D341Med (cell line): ENCODE measurements around the gene SLC7A1.

Experiments used
- DNase-seq: peaks from one replicate; pipeline ENCODE4 v3.0.0; 2012; ENCODE audit warnings: low spot score

Gene SLC7A1

DNA sequence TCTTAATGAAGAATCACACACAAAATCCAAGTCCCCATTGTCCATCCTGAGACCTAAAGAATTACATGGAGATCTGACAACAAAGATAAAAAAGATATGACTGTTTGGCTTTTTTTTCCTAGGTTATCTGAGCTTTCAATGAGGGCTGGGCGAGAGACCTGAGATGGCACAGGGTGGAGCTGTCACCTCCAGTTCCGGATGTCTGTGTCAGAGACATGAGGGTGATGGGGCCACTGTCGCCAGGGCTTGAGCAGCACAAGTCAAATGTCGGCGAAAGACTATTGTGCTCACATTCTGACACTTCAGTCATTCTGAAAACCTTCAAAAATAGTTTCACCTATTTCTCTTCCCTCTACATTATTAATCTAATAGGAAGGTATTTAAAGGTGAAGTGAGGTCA, 65.7 kb downstream of the SLC7A1 start:
- no peak for DNase-seq

DNA sequence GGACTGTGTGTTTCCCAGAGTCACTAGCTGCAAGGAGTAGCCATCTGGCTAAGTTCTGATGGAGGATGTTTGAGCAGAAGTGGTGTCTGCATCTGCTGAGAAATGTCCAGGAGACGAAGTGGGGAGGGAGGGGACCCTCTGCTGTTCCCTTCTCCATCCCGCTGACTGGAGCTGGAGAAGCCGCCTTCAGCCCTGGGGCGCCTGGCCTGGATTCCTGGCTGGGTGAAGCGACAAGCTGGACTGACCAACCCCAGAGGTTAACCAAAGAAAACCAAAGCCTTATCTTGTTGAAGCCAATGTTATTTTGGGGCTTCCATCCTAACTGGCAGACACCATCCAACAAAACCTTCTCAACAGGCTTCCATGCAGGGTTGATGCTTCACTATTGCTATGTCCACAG, 67.6 kb downstream of the SLC7A1 start:
- DNase-seq, result no peak

DNA sequence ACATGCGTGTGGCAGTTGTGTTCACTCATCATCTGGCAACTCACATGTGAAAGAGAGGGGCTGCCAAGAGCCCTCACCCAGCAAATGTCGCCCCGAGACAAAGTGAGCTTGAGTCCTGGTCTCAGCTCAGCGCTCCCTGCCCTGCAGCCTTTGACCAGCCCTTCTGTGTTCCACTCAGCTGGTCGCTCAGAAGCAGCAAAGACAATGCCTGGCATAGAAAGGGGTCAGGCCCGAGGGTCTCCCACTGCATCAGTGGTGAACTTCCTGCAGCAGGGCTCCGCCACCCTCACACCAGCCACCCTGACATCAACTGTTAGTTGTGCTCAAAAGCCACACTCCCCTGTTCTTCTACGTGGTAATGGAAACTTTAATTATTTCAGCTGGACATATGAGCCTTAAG, 68.0 kb downstream of the SLC7A1 start:
- DNase-seq, result no peak

DNA sequence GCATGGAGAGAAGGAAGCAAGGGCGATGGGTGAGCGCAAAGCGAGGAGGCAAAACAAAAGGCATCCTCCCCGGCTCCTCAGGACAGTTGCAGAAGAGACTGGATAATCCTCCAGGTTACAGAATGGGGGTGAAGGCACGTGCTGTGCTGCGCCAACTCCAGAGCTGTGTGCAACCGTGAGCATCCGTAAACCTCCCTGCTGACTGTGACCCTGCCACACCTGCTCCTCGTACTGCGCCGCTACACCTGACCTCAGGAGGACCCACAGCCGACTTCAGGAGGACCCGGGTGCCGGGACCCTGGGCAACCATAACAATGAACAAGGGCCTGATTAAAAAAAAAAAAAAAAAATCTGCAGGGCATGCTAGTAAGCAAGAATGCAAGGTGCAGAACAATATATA, 68.7 kb downstream of the SLC7A1 start:
- no peak for DNase-seq

DNA sequence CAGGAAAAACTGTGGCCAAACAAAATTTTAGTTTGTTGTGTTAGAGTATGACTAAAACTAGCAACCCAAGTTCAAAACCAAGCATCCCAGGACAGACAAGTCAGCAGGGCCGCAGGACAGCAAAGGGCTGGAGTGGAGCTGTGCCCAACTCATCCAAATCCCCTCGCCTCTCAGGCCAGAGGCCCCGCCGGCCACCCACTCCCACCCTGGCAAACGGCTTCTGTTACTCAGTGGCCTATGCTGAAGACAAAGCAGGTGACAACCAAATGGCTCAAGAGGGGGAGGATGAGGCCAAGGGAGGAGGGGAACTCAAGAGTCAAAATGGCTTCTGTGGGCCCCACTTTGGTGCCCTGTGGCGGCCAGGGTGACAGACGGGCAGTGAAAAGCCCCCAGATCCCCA, 69.7 kb downstream of the SLC7A1 start:
- no peak for DNase-seq

DNA sequence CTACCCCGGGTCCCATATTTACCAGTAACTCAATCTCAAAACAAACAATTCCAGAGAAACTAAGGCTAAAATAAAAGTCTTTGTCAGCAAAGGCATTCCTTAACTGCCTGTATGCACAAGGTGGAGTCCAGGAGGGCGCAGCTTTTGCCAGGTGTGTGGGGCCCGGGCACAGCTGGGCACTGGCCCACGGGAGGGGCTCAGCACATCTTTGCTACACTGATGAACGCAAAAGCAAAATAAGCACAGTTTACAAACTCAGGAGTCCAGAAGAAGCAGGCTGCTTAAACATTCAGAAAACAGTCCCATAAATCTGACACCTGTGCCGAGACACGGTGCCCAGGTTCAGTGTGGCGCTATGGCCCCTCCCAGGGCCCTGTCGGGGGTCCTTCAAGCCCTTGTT, 70.8 kb downstream of the SLC7A1 start:
- DNase-seq, result no peak

DNA sequence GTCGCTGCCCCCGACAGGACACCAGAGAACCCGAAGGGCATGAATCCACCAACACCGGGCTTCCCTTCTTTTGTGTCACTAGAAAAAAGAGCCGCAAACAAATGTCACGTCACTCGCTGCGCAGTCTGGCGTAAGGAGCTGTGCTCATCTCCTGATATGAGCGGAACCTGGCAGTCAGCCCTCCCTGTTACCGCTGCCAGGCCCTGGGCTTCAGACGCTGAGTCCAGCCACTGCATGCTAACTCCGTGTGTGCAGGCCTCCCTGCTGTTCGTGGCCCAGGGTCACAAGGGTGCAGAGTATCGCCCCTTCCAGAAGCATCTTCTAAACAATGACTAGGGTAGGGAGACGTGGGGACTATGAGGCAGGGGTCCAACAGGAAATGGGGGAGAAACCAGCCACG, 71.3 kb downstream of the SLC7A1 start:
- no peak for DNase-seq

DNA sequence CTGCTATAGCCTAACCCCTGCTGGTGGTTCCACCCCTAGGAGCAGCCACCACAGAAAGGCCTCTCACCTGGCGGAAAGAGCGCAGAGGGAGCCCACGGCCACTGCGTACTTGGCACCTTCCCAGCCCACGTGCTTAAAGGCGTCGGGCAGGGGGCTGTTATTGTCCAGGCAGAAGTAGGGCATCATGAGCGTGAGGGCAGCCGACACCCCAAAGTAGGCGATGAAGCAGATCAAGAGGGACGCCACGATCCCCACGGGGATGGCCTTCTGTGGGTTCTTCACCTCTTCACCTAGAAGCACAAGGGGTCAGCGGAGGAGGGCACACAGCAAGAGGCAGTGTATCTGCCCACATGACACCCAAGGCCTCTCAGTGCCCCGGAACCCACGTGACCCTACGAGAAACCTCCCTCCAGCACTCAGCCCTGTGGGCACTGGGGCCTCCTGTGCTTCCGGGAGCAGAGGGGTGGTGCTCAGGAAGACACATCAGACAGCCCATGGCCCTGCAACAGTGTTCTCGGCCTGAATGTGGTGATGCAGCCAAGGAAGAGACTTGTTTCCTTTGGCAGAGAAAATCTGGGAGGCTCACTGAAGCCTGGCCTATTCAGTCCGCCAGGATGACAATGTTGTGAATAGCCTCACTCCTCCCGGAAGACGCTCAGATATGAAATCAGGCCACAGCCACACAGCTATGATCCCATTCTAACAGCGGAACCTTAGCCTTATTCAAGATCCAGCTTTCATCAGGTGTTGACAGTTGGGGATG, 72.1 kb downstream of the SLC7A1 start:
- no peak for DNase-seq

DNA sequence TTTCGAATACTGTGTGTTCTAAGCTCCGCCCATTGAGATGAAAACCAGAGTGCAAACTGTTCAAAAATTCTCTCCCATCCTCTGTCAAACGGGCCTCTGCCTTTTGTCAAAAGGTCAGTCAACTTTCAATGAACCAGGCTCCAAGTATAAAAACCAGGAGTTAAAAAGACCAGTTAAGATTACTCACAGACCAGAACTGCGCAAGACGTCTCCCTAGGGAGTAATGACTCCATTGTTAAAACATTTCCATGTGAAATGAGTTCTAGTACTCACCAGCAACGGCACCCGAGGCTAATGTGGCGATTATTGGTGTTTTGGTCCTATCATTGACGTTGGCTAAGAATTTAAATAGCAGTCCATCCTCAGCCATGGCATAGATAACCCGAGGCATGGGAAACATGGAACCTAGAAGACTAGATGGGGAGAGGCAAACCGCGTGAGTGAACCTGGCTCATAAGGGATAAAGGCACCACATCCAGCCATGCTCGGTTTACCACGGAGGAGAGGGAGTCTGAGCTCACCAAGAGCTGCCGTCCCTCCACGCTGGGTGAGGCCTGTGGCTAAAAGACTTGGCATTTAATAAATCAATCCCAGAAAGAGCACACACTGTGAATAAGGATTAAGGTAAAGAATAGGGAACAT, 73.3 kb downstream of the SLC7A1 start:
- no peak for DNase-seq

DNA sequence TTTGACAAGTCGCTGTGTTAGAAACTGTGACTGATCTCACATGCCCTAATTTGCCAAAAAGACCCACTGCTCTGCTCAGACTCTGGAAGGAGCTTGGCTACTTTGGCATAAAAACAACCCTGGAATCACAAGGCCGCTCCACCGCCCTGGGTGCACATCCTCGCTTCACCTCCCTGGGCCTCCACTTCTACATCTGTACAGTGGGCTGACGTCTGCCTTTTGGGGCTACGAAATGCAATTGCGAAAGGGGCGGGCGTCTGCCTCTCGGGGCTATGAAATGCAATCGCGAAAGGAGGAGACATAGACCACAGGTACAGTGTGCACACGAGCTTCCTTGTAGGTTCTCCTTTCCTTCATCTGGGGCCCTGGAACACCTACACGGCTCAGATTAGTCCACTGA, 74.2 kb downstream of the SLC7A1 start:
- DNase-seq, result no peak

DNA sequence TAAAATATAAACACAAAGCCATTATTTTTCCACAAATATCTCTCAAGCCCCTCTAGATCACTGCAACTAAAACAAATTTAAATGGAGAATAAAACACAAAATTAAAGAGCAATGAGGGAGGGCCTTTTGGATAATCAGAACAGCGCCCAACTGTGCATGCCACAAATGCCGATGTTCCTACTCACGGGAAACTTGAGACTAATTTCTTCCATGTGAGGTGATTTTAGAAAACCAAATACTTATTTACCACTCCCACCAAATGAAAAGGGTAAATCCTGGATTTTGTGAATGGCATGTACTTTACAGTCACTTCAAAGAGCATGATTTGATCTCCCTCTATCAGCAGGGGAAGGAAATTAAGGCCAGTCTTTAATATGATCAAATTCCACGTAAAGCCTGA, 74.8 kb downstream of the SLC7A1 start:
- no peak for DNase-seq

DNA sequence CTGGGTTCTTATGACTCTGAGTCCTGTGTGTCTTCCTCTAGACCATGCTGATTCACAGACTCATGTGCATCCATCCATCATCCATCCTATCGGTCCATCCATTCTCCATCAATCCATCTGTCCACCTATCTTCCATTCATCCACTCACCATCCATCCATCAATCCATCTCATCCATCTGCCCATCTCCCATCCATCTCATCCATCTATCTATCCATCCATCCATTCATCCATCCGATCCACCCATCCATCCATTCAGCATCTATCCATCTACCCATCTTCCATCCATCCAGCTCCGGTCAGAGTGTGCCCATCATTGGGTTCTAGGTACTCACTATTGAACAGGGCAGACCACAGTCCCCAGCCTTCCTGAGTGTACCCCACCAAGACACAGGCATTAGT, 75.6 kb downstream of the SLC7A1 start:
- DNase-seq, result no peak

DNA sequence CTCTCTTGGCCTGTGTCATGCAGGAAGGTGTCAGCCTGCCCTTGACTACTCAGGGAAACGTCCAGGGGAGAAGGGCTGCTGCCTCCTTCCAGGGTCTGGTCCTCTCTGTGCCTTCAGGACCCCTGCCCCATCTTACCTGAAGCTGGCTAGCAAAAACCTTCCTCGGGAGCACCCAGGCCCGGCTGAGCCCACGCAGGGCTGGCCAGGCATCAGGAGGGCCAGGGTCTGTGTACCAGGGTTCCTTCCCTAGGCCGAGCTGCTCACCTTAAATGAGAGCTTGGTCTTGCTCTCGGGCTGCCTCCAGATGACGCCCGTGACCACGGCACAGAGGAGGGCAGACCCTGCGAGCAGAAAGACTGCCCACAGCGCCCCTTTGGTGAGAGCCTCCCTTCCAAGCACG, 78.6 kb downstream of the SLC7A1 start:
- DNase-seq, result no peak

DNA sequence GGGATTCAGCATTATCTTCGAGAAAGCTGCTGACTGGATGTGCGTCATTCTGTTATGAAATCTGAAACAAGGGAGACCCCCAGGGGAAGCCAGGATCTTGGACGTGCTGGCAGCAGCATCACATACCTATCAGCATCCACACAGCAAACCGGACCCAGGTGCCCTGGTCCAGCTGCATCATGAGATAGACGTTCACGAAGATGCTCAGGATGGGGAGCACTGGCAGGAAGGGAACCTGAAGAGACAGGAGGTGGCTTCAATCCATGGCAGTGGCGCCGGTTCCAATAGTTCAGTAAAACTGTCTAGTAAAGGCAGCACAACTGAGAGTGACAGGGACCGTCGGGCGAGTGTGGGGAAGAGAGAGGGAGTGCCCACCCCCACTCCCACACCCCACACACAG, 79.5 kb downstream of the SLC7A1 start:
- DNase-seq, result no peak

DNA sequence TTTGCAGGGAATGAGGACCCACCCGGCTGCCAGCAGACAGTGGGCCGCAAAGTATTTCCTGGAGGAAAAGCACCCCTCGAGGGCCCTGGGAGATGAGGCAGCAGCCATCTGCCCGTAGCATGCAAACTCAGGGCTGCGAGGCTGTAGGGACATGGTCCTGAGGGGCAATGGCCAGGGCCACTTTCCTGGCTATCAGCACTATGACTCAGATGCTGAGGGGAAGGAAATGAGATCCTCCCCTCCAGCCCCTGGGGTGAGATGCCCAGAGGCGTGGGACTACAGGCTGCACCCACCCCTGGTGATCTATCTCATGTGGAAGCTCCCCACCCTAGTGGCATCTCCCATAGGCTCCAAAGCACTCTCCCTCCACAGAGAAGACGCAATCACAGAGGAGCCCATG, 80.1 kb downstream of the SLC7A1 start:
- no peak for DNase-seq

DNA sequence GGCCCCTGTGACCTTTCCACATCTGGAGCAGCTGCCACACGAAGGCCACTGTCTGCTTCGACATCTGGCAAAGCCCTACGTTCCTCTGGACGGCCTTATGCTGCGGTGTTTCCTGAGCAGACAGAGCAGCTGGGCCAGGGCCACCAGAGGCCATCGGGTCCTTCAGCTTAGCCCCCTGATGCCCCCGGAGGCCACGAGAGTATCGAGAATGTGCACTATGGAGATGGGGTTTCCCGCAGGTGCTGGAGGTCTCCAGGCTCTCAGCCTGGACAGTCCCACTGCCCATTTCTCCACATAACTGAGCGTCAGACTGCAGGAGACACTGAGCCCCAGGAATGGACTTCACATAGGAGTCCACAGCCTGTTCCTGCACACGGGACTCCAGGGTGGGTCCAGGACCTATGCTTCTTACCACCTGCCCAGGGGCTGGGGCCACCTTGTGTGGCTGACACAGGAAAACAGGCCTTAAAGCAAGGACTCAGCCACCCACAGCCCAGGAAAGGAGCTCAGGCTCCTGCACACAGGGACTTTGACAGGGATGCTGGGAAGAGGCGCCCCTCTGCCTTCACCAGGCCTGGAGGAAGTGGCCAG, 80.7 kb downstream of the SLC7A1 start:
- DNase-seq, result no peak

DNA sequence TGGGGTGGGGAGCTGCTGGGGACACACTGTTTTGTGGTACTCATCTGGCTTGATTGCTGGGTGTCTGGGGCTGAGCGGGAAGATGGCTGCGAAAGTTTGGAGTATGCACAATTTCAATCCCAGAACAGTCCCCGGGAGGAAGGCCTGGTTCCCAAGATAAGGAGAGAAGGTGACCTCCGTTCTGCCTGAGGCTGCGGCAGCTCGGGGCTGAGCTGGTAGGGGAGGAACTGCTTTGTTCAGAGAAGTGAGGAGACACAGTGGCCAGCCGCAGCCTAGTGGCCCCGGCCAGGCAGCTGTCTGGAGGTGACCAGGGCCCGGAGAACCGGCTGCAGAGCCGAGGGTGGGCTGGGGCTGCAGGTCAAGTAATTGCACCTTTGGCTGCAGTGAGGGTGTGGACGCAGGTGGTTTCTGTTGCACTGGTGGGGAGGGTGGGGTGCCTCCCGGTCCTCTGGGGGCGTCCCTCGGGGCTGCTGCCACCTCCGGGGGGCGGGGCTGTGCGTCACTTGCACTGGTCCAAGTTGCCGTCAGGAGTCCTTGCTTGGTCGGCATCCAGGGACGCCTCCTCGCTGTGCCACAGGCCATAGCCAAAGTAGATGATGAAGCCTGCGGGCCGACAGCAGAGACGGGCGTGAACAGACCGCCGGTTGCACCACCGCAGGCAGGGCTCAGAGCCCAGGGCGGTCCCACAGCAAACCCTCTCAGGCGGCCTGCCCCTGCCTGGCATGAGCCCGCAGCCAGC, 81.3 kb downstream of the SLC7A1 start:
- no peak for DNase-seq

DNA sequence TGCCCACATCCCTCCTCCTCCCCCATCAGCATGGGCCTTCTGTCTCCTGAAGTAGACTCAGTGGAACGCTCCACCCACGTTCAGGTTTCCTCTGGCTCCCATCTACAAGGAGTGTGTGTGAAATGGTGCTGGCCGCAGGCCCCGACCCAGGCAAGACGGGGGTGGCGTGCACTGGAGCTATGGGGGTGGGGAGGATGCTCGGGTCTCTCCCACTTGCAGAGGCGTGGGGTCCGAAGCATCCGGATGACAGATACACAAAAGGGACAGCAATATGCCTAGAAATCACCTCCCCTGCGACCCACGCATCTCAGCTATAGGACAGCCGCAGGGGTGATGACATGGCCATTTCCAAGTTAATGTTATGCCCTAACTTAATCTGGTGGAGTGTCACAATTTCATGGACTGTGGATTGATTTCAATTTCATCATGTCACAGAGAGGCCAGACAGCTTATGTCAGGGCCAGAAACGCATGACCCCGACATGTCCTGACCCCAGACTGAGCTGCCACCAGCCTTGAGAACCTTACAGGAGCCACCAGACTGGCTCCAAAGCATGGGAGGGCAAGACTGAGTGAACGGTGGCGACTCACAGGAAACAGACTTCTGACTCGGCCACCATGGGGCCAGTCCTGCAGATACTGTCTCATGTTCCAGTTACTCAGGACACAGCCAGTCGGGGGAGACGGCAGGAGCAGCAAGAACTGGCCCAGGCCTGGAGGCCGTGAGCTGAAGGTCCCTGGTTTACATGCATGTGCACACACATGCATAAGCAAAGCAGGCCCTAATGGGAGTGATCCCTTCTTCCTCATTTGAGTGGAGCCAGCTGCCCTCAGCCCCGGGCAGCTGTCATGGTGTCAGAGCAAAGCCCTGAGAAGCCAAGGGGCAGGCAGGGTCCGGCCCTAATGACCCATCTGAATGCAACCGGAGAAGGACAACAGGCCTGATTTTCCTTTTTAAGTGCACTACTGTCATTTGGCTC, 82.2 kb downstream of the SLC7A1 start:
- no peak for DNase-seq

DNA sequence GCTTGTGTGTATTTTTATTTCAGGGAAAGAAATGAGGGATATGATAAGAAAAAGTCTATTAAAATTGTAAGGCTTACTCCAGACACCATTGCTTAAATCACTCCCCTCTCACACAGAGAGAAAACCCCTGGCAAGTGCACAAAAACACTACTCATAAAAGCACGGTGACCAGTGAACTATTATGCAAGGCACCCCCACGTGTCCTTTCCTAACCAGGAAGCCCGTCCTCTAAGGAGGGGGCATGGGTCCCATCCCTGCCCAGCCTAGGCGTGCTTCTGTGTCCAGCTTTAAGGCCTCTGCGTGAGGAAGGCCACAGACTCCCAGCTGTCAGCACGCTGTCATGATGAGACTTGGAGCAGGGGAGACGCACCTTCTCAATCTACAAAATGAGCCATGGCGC, 83.5 kb downstream of the SLC7A1 start:
- DNase-seq, result no peak

DNA sequence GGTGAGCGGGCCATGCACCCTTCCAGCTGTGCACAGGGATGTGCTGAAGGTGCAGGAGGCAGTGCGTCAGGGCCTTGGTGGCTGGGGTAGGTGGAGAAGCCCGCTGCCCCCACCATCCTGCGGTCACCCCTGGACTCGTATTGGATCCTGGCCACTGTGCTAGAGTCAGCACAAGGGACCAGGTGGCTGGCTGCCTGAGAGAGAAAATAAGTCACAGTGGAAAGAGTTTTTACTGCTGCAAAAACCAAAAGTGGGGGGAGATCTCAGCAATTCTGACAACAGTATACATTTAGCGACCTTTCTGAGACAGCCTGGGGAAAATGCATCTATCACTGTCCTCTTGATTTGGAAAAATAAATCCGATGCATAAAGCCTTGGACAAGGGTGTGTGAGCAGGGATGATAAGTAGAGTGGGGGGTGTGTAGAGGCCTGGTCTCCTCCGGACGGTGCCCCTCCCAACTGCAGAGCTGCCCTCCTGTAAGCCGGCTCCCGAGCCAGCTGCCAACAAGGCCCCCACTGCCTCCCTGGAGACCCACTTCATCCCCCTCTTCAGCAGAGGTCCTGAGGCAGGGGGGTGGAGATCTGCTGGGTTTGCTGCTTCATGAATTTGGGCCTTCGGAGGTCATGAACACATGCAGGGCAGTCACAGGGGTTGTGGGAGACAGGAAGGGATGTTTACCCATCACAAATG, 84.2 kb downstream of the SLC7A1 start:
- DNase-seq, result no peak

DNA sequence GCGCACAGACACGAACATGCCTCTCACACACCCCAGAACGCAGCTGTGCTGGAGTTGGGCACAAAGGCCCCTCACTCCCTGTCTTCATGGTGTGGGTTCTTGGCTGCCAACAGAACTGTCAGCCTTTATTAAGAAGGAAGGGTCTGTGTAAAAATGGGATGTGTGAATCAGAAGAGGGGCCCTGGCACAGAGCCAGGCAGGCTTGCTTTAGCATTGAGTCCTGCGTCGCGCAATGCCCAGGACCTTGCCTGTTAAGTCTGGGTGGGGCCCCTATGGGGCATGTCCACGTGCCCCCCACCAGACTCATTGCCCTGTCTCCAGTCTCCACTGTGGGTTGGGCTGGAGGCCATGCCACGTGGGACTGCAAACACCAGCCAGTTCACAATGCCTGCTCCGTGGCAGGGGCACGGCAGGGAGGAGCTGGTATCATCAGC, 84.8 kb downstream of the SLC7A1 start:
- DNase-seq, result no peak
